CD14-positive monocyte (primary cell): Measurements from ENCODE around the gene PTPRU. TPM values are rescaled to one million over a fixed set of nuclear protein-coding genes. Genes with fewer than 3 reads are reported as not detected.

Source experiments
- DNase-seq, 3 donors: peaks; one replicate each; pipeline ENCODE4 v3.0.0-alpha.2; 2011 to 2022
- H2AFZ ChIP-seq: 2 replicates; pipeline ENCODE4 v1.6.0; 2012; ENCODE audit warnings: mild to moderate bottlenecking, low read depth, low read length, inconsistent platforms; ENCODE audit not compliant: insufficient read depth, poor library complexity, severe bottlenecking
- H3K27ac ChIP-seq, 2 donors: 1 replicate in 1 of 2; 2 replicates in 1 of 2; pipeline ENCODE4 v1.5.1; 2012 to 2013; ENCODE audit warnings: low read length in 2 of 2, control low read depth in 1 of 2, inconsistent platforms in 1 of 2, low read depth in 1 of 2, mild to moderate bottlenecking in 1 of 2
- H3K27me3 ChIP-seq, 2 donors: one replicate each; pipeline versions ENCODE4 v1.6.0 to v1.6.1; 2011 to 2013; ENCODE audit warnings: low read length in 2 of 2; ENCODE audit not compliant: control insufficient read depth in 2 of 2, insufficient read depth in 2 of 2
- H3K36me3 ChIP-seq, 2 donors: replicated peaks in 1 of 2; 1 replicate in 1 of 2; 2 replicates in 1 of 2; pipeline versions ENCODE4 v1.5.1 to v1.6.1; 2012 to 2013; ENCODE audit warnings: low read length in 2 of 2, control low read depth in 1 of 2, inconsistent platforms in 1 of 2, mild to moderate bottlenecking in 1 of 2; ENCODE audit not compliant: insufficient read depth in 2 of 2, control insufficient read depth in 1 of 2
- H3K4me1 ChIP-seq, 2 donors: 1 replicate in 1 of 2; 2 replicates in 1 of 2; pipeline versions ENCODE4 v1.5.1 to v1.6.1; 2012 to 2013; ENCODE audit warnings: low read length in 2 of 2, control low read depth in 1 of 2, inconsistent platforms in 1 of 2, mild to moderate bottlenecking in 1 of 2, moderate library complexity in 1 of 2; ENCODE audit not compliant: insufficient read depth in 2 of 2, control insufficient read depth in 1 of 2
- H3K4me2 ChIP-seq: replicated peaks from 2 replicates; pipeline ENCODE3; 2012; ENCODE audit warnings: low read length, moderate library complexity, mild to moderate bottlenecking; ENCODE audit not compliant: poor library complexity, severe bottlenecking; ENCODE audit errors: extremely low read depth
- H3K4me3 ChIP-seq, 3 experiments: fragments of 200-600 bp in 1 of 3; sonication (generic) in 1 of 3; replicated peaks in 1 of 3; 1 replicate in 2 of 3; 2 replicates in 1 of 3; pipeline ENCODE4 v1.5.1; 2011 to 2013; ENCODE audit warnings: low read length in 3 of 3, mild to moderate bottlenecking in 3 of 3, control low read depth in 2 of 3, low read depth in 2 of 3, inconsistent platforms in 1 of 3, moderate library complexity in 1 of 3
- H3K79me2 ChIP-seq: 2 replicates; pipeline ENCODE4 v1.6.0; 2012; ENCODE audit warnings: mild to moderate bottlenecking, control low read depth, inconsistent platforms, low read length, moderate library complexity; ENCODE audit not compliant: insufficient read depth
- H3K9ac ChIP-seq: 2 replicates; pipeline ENCODE4 v1.6.0; 2017; ENCODE audit warnings: low read length, mild to moderate bottlenecking; ENCODE audit not compliant: insufficient read depth, poor library complexity, severe bottlenecking
- H3K9me3 ChIP-seq, 2 donors: replicated peaks in 1 of 2; 1 replicate in 1 of 2; 2 replicates in 1 of 2; pipeline versions ENCODE4 v1.5.1 to v1.6.1; 2012 to 2013; ENCODE audit warnings: low read length in 2 of 2, control low read depth in 1 of 2; ENCODE audit not compliant: control insufficient read depth in 1 of 2, insufficient read depth in 1 of 2
- H4K20me1 ChIP-seq: 2 replicates; pipeline ENCODE4 v1.6.0; 2012; ENCODE audit warnings: mild to moderate bottlenecking, low read length, control low read depth, moderate library complexity; ENCODE audit not compliant: insufficient read depth
- H3K27ac Mint-ChIP-seq, 7 donors: one replicate each; pipeline ENCODE4 v1.8.0; 2020; ENCODE audit warnings: mild to moderate bottlenecking in 7 of 7, mixed read lengths in 7 of 7, moderate library complexity in 6 of 7, inconsistent platforms in 2 of 7
- H3K27me3 Mint-ChIP-seq, 3 donors: one replicate each; pipeline ENCODE4 v1.8.0; 2021 to 2022; ENCODE audit warnings: low read depth in 3 of 3, mild to moderate bottlenecking in 3 of 3, mixed read lengths in 3 of 3, moderate library complexity in 3 of 3, inconsistent platforms in 1 of 3
- H3K36me3 Mint-ChIP-seq, 2 donors: one replicate each; pipeline ENCODE4 v1.8.0; 2020; ENCODE audit warnings: mixed read lengths in 2 of 2, inconsistent platforms in 1 of 2, mild to moderate bottlenecking in 1 of 2
- H3K4me1 Mint-ChIP-seq: one replicate; pipeline ENCODE4 v1.8.0; 2020; ENCODE audit warnings: mild to moderate bottlenecking, mixed read lengths
- H3K4me3 Mint-ChIP-seq, 2 donors: one replicate each; pipeline ENCODE4 v1.8.0; 2020; ENCODE audit warnings: mild to moderate bottlenecking in 2 of 2, mixed read lengths in 2 of 2, moderate library complexity in 1 of 2
- H3K9me3 Mint-ChIP-seq, 7 donors: one replicate each; pipeline ENCODE4 v1.8.0; 2020 to 2022; ENCODE audit warnings: mixed read lengths in 7 of 7, mild to moderate bottlenecking in 6 of 7, moderate library complexity in 6 of 7, inconsistent platforms in 2 of 7
- WGBS: methylation state at CpG from one replicate; pipeline ENCODE4 v1.1.5; 2013; ENCODE audit warnings: missing lambda C conversion rate; ENCODE audit not compliant: insufficient coverage; 5-methylcytosine and 5-hydroxymethylcytosine counted together
- intact Hi-C, 2 donors: fragments of 100-400 bp; cut with micrococcal nuclease; formaldehyde crosslinking; loops; one replicate each; pipeline versions ENCODE4 v1.15.0 to v1.15.1; 2023
- polyA plus RNA-seq, 3 donors: library from polyadenylated mRNA; depleted of rRNA in 1 of 3; unstranded in 2 of 3; stranded (reverse) in 1 of 3; fragments of 300-500 nt in 2 of 3; fragments of >200 nt in 1 of 3; fragmentation: Illumina TruSeq in 2 of 3; gene quantifications; 1 replicate in 2 of 3; 2 replicates in 1 of 3; pipeline ENCODE4 v1.2.3, GENCODE V29; 2012 to 2021
- TF ChIP-seq, protein P1 (sequence below): fragments of 200-600 bp; IDR thresholded peaks from one replicate; pipeline ENCODE4 v1.8.0; 2022; ENCODE audit warnings: antibody characterized with exemption, mild to moderate bottlenecking

The PTPRU gene
- polyA plus RNA-seq, 3 donors, result 0.42 to 1.4 TPM; not detected in 1

DNA sequence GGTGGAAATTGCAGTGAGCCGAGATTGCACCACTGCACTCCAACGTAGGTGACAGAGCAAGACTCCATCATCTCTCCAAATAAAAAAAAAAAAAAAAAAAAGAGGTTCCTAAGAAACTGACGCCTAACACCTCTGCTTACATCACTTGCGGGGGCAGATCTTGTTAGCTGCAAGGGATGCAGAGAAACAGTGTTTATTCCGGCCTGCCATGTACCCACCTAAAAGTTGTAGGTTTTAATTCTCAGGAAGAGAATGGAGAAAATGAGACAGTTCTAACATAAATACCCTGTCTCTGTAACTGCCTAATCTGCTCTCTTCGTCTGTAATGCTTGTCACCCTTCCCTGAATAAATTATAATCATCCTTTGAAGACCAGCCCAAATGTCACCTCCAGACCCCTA is 45.6 kb upstream of the PTPRU start:
- TF ChIP-seq, protein P1, sequence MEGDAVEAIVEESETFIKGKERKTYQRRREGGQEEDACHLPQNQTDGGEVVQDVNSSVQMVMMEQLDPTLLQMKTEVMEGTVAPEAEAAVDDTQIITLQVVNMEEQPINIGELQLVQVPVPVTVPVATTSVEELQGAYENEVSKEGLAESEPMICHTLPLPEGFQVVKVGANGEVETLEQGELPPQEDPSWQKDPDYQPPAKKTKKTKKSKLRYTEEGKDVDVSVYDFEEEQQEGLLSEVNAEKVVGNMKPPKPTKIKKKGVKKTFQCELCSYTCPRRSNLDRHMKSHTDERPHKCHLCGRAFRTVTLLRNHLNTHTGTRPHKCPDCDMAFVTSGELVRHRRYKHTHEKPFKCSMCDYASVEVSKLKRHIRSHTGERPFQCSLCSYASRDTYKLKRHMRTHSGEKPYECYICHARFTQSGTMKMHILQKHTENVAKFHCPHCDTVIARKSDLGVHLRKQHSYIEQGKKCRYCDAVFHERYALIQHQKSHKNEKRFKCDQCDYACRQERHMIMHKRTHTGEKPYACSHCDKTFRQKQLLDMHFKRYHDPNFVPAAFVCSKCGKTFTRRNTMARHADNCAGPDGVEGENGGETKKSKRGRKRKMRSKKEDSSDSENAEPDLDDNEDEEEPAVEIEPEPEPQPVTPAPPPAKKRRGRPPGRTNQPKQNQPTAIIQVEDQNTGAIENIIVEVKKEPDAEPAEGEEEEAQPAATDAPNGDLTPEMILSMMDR, result no peak
- peaks cover 5 to 20% of the 10 kb centered on the region in 2 donors for H3K36me3 ChIP-seq
- Mint-ChIP-seq H3K27ac (no peak overlapping the region), H3K4me1 (no peaks in the 10 kb centered on the region), H3K36me3 (peaks cover 16 to 18% of the 10 kb centered on the region in 2 donors), H3K9me3 (peaks cover 0 to 4% (median 0%) of the 10 kb centered on the region in 7 donors), H3K27me3 (peaks cover 0 to 4% (median 3%) of the 10 kb centered on the region in 3 donors), H3K4me3 (no peak overlapping the region)
- no peak for DNase-seq
- H3K9me3 ChIP-seq, result no peaks in the 10 kb centered on the region
- H3K4me1 ChIP-seq, result no peaks in the 10 kb centered on the region
- no peaks in the 10 kb centered on the region for H3K27me3 ChIP-seq
- H3K79me2 ChIP-seq, result no peaks in the 10 kb centered on the region
- intact Hi-C loops, result no loop called here
- no peak overlapping the region for H3K9ac ChIP-seq
- WGBS, result 75% methylated on average over 1 of the region's 6 CpGs
- no peak overlapping the region for H2AFZ ChIP-seq
- H3K4me3 ChIP-seq, result no peak overlapping the region
- no peak overlapping the region for H3K4me2 ChIP-seq
- H3K27ac ChIP-seq, result no peak overlapping the region
- H4K20me1 ChIP-seq, result no peaks in the 10 kb centered on the region

DNA sequence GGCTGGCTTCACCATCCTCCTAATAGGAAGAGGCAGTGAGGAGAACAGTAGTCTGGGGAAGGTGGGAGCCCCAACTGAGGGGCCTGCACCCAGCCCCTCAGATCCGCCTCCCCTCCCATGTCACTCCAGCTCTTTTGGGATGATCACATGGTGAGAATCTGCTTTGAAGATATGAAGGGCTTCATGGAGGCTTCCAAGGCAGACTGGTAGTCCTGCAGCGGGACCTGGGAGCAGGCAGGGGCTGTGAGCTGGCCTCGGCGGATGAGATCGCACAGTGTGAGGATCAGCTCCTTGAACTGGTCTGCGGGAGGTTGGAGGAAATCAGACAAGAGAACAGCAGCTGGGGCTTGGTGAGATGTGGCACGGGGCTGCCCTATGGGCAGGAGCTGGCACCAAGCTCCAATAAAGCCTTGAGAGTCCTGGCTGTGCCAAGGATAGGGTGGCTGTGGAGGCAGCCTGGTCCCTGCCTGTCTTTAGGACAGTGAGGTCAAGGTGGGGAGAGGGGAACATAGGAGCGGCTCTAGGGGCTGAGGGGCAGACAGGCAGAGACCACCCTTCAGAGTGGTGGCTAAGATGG is 42.4 kb upstream of the PTPRU start:
- H3K9me3 Mint-ChIP-seq, result peaks cover 0 to 4% (median 0%) of the 10 kb centered on the region in 7 donors
- H4K20me1 ChIP-seq, result no peaks in the 10 kb centered on the region
- no peaks in the 10 kb centered on the region for H3K4me1 Mint-ChIP-seq
- no peak overlapping the region for H3K4me3 ChIP-seq
- peaks cover 16 to 20% of the 10 kb centered on the region in 2 donors for H3K36me3 Mint-ChIP-seq
- peak overlapping the region in 2 of 7 donors; percentile 2 to 59 for H3K27ac Mint-ChIP-seq
- no peak overlapping the region for H3K9ac ChIP-seq
- H3K4me3 Mint-ChIP-seq, result no peak overlapping the region
- TF ChIP-seq, protein P1, result no peak
- H3K27me3 ChIP-seq, result no peaks in the 10 kb centered on the region
- H3K27me3 Mint-ChIP-seq, result no peaks in the 10 kb centered on the region
- H3K36me3 ChIP-seq, result peaks cover 9 to 32% of the 10 kb centered on the region in 2 donors
- WGBS, result 100% methylated on average over 7 of the region's 8 CpGs
- H3K27ac ChIP-seq, result no peak overlapping the region
- no peaks in the 10 kb centered on the region for H3K4me1 ChIP-seq
- no peaks in the 10 kb centered on the region for H3K9me3 ChIP-seq
- DNase-seq, result no peak
- H2AFZ ChIP-seq, result no peak overlapping the region
- intact Hi-C loops, result no loop called here
- no peaks in the 10 kb centered on the region for H3K79me2 ChIP-seq
- H3K4me2 ChIP-seq, result no peak overlapping the region
